Measurements from ENCODE around the gene SEC22C. TPM values are rescaled to one million over a fixed set of nuclear protein-coding genes. Genes with fewer than 3 reads are reported as not detected.
"Not testable (repeated sequence)": the region's sequence is repeated elsewhere in the genome, so short reads cannot be mapped to it uniquely, and the experiment has no call there.

The SEC22C gene
- total RNA-seq, 1 donor = 32.6 TPM

DNA sequence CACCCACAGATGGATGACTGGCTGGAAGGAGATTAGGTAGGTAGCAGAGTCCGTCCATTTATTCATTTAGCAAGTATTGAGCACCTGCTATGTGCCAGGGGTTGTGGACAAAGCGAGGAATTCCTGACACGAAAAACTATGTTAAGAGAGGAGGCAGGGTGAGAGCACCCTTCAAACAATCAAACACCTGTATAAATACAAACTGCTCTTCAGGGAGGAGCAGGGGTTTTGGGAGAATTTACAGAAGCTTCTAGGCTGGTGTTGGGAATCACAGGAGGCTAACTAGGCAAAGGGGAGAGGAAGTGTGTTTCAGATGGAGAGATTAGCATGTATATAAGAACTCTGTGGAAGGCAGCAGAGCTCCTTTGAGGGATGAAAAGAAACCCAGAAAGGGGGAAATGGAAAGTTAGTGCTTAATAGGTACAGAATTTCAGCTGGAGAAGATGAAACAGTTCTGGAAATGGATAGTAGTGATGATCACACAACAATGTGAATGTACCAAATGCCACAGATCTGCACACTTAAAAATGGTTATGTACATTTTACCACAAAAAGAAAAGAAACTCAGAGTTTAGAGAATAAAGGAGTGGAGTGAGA lies 805 bp upstream of the SEC22C start:
- DNase-seq (ENCODE audit: low read depth in 2 of 3, low spot score in 2 of 3) = no peak

DNA sequence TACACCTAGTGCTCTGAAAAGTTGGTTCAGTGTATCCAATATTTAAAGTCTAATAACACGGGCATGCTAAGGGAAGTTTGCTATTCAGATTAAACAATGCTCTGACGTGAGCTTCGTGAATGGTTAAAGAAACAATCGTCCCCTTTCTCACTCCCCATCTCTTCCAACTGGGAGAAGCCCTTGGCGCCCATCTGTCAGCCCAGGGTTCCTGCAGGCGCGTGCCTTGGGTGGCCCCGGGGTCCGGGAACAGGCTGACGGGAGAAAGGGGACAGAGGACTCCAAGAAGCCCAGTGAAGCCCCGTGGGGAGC lies 413 bp downstream of the SEC22C start:
- DNase-seq (ENCODE audit: low read depth in 2 of 3, low spot score in 2 of 3) = no peak

DNA sequence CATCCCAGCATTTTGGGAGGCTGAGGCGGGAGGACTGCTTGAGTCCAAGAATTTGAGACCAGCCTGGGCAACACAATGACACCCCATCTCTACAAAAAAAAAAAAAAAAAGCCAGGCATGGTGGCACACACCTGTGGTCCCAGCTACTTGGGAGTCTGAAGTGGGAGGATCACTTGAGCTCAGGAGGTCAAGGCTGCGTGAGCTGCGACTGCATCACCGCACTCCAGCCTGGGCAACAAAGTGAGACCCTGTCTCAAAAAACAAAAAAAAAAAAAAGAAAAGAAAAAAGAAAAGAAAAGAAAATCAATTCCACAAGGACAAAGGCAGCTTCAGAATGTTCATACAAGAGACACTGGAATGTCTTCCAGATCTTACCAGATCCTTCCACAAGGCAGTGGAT lies 2.4 kb downstream of the SEC22C start:
- not testable (repeated sequence) for DNase-seq (ENCODE audit: low read depth in 2 of 3, low spot score in 2 of 3)

DNA sequence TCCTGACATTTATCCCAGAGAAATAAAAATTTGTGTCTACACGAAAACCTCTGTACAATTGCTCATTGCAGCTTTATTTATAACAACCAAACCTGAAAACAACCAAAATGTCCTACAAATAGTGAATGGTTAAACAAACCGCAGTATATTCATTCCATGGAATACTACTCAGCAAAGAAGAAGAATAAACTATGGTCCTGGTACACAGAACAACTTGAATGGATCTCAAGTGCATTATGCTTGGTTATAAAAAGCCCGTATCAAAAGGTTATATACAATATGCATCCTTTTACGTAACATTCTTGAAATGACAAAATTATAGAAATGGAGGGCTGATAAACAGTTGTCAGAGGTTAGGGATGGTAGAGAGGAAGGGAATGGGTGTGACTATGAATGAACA lies 3.7 kb downstream of the SEC22C start:
- DNase-seq (ENCODE audit: low read depth in 2 of 3, low spot score in 2 of 3) = no peak

DNA sequence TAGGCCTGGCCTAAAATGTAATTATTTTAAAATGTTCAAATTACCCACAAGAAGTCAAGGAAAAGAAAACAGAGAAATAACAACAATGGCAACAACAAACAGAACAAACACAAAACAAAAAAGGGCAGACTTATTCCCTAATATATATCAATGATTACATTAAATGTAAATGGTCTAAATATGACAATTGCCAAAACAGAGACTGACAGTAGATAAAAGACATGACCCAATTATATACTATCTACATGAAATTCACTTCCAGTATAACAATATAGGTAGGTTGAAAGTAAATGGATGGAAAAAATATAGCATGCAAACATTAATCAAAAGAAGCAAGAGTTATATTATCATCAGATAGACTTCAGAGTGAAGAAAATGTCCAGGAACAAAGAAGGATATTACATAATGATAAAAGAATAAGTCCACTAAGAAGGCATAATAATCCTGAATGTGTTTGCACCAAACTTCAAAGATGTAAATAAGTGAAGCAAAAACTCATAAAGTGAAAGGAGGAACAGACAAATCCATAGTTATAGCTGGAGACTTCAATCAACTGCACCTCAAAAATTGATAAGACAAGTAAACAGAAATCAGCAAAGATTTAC lies 6.5 kb downstream of the SEC22C start:
- no peak for DNase-seq (ENCODE audit: low read depth in 2 of 3, low spot score in 2 of 3)

DNA sequence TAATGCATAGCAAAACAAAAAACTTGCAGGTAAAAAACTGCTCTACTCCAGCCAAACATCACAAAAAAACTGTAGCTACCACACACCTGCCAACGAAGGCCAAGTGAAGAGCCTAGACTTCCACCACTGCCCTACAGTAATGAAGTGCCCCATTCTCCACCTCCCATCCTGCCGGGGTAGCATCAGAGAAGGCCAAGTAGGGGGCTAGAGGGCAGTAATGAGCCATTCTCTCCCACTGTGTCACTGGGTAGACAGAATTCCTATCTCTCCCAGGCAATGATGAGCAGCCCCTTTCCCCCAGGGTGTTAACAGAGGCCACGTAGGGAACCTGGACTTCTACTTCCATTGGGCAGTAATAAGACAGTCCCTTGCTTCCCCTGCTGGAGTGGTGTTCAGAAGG lies 9.5 kb downstream of the SEC22C start:
- peak in 1 of 3 donors; percentile 26 for DNase-seq (ENCODE audit: low read depth in 2 of 3, low spot score in 2 of 3)

DNA sequence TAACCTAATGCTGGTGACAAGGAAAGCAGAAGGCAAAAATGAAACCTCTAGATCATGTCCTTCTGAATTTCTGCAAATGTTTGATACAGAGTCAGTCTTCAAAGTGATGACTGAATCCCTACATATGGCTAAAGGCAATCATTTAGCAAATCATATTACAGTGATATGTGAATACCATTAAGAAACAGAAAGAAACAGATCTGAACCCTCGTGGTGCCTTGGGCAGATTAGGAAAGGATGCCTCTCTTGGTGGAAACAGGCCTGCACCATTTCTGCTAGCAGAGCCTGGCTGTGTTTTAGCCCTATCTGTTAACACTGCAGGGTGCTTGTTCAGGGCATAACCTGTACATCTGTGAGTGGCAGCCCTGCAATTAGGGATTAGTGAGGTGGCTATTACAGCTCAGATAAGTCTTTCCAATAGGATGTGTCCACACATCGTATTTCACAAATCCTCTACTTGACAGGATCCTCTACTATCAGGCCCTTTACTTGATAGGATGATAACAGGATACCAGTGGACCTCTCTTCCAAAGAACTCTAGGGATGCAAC lies 12.1 kb downstream of the SEC22C start:
- no peak for DNase-seq (ENCODE audit: low read depth in 2 of 3, low spot score in 2 of 3)

DNA sequence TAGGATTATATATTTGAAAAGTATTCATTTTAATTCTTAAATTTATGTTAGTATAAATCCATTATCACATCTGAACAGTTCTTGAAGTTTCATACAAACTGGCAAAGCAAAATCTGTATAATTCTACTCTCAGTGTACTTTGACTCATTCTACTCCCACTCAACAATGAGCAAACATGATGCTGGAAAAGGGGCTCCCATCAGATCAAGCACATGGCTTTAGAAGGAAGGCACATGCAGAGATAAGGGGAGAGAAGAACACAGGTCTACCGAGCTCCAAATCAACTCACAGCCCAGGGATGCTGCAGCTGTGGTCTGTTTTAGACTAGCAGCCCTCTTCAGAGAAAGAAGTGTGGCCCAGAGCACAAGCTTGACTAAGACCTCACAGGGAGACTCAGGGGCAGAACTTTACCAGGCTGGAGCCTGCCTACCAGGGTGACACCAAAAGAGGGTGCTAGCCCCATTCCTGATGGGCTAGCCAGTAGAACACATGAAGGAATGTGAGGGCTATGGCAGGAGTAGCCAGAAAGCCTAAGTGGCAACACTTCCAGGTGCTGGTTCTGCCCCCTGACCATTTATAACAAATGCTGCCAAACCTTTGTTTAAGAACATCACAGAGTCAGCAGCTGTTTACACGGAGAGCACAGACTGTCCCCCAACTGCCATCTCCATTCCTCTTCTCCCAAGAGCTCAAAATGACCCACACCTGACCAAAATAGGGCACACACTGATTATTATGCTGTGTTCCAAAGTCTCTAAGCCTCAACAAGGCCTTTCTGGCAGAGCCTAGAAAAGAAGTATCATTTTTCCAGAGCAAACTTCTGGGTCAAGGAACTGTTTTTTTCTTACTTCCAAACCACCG lies 19.5 kb downstream of the SEC22C start:
- DNase-seq (ENCODE audit: low read depth in 2 of 3, low spot score in 2 of 3) = no peak

DNA sequence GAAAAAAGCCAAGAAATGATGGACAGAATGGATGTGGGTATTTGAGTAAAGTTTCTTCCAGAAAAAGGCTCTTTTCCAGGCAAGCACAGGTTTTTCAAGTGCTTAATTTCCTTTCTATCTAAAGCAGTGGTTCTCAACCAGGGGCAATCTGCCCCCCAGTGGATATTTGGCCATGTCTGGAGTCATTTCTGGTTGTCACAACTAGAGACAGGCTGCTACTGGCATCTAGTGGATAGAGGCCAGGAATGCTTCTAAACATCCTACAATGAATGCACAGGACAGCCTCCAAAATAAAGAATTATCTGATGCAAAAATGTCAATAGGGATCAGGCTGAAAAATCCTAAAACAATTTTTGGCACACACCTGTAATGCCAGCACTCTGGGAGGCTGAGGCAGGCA lies 23.9 kb downstream of the SEC22C start:
- DNase-seq (ENCODE audit: low read depth in 2 of 3, low spot score in 2 of 3) = peak in 1 of 3 donors; percentile 27

DNA sequence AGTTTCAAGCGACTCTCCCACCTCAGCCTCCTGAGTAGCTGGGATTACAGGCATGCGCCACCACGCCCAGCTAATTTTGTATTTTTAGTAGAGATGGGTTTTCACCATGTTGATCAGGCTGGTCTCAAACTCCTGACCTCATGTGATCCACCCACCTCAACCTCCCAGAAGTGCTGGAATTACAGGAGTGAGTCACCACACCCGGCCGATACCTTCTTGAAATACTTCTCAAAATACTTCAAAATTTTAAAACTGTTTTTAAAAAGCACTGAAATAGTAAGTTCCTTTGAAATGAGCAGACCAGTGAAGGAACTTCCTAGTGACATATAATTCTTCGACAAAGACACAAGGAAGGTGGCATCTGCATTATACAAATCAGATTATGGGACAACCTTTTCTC lies 24.9 kb downstream of the SEC22C start:
- DNase-seq (ENCODE audit: low read depth in 2 of 3, low spot score in 2 of 3) = not testable (repeated sequence)

DNA sequence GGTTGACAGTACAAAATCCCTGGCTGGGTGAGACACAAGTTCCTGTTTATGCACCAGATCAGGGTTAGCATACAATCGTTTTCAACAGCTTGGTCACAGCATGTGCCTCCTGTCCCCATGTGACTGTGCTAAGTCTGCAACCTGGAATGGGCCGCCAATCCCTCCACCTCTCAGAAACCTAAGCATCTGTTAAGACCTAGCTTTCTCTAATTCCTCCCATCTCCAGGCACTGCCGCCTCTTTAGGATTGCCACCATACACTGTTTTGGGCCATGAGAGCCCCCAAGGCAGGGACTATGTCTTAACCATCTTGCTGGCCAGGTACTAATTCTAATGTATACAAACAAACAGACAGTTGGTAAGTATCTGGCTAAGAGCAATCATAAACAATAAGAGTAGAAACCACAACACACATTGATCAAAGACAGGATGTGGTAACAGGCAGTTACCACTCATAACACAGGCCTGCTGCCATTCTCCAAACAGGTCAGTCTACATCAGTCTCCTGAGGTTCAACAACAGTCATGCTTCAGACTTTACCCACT lies 25.6 kb downstream of the SEC22C start:
- DNase-seq (ENCODE audit: low read depth in 2 of 3, low spot score in 2 of 3) = peak in 1 of 3 donors; percentile 42

DNA sequence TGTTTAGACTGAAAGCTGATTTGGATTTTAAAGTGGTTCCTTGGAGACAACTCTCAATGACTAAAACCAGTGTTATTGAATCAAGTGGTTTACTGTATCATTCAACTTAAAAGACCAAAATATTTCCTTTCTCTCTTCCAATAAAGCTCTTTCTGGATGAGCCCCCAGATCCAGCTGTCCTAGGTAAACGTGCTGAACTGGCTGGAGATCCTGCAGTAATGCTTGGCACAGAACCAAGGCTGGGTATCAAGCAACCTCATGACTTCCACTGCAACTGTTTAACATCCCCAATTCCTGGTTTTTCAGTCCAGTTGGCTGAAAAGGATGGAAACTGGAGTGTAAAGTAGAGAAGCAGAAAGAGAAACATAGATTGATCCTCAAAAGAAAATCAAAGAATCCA lies 28.9 kb downstream of the SEC22C start:
- DNase-seq (ENCODE audit: low read depth in 2 of 3, low spot score in 2 of 3) = no peak

DNA sequence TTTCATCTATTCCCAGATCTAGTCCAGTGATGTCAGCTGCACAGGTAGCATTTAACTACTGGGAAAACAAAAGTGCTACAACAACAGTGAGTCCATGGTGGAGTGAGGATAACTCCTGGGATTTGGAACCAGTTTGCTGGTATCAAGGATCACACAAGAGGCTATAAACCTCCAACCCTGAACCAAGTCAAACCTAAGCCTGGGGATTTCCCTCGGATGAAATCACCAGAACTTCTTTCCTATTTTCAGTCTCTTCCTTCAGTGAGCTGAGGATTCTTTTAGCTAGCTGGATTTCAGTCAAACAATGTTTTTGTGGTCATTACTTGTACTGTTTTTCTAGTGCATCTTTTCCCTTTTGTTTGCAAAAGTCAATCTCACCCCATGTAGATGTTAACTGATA lies 31.5 kb downstream of the SEC22C start:
- DNase-seq (ENCODE audit: low read depth in 2 of 3, low spot score in 2 of 3) = no peak

DNA sequence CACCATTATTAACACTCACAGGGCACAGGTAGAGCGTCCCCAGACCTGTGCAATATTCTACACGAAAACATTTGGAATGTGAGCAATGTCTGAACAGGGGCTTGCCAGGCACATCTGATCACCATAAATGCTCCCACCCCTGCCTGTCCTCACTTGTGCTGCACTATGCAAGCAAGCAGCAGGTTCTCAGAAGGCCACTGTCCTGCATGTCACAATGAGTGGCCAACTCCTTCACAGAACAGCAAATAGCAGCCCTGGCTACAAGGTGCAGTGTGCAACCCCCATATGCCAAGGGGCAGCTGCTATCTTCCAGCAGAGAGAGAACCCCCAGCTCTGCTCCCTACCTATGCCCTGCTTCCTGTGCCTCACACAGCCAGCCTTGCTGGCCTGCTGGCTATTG lies 32.6 kb downstream of the SEC22C start:
- no peak for DNase-seq (ENCODE audit: low read depth in 2 of 3, low spot score in 2 of 3)

DNA sequence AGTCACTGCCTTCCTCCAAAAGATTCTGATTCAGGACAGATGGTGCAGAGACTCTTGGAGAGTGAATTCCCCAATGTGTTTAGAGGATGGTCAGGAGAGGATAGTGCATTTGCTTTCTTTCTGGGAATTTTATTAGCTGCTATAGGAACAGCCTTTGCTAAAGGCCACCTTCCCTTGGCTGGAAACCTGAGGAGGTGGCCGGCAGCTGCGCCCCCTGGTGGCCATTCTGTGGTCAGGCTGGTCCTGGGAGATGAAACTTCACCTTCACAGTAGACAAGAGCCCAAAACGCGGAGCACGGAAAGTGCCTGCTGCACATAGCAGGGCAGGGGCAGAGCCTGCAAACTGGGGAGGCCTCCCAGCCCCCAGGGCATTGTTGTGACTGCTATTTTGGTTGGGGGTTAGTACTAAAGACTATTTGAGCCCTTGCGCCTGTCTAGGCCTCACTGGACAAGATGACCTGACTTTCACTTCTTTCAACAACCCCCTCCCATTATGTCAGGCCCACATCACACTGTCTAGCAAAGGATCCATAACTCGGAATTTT lies 34.3 kb downstream of the SEC22C start:
- peak; percentile 39 to 57 (median 57) for DNase-seq (ENCODE audit: low read depth in 2 of 3, low spot score in 2 of 3)

DNA sequence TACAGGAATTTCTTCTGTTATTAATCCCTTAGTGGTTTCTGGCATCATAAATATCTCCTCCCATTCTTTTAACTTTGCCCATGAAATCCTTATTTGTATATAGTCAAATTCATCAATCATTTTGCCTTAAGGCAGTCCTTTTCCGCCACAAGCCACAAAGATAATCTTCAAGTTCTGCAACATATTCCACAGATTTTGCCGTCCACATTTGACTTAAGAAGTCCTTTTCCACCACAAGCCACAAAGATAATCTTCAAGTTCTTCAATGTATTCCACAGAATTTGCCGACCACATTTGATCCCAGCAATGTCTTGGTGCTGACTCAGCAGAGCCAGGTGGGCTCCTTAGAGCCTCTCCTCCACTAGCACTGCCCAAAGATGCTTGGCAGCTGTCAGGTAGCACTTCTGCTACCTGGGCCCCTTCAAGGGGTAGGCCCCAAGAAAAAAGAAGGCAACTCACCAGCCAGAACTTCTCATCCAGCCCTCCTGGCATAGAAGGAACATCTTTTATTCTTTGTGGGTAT lies 35.0 kb downstream of the SEC22C start:
- no peak for DNase-seq (ENCODE audit: low read depth in 2 of 3, low spot score in 2 of 3)

DNA sequence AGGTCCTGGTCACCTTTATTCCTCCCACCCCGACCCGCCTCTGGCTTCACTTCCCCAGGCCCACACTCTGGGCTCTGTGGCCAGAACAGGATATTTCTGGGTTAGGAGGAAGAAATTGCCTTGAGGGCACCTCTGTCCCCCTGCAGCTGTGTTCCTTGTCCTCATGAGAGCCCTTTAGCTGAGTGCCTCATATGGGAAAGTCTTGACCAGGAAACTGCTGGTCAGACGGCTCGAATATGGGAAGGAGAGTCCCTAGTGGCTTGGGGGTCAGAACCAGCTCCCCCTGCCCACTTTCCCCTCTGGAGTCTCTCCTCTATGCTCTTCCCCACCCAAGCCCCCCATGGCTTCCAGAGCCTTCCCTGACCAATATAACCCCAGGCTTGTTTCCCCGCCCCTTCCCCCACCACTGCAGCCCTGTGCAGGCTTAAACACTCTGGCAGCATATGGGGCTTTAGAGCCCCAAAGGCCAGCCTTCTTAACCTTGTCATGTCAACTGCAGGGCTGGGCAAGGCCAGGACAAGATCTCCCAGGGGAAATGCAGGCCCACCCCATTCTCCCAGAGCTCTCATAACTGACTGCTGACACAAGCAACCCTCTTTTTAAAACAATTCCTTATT lies 36.4 kb downstream of the SEC22C start:
- DNase-seq (ENCODE audit: low read depth in 2 of 3, low spot score in 2 of 3) = no peak

DNA sequence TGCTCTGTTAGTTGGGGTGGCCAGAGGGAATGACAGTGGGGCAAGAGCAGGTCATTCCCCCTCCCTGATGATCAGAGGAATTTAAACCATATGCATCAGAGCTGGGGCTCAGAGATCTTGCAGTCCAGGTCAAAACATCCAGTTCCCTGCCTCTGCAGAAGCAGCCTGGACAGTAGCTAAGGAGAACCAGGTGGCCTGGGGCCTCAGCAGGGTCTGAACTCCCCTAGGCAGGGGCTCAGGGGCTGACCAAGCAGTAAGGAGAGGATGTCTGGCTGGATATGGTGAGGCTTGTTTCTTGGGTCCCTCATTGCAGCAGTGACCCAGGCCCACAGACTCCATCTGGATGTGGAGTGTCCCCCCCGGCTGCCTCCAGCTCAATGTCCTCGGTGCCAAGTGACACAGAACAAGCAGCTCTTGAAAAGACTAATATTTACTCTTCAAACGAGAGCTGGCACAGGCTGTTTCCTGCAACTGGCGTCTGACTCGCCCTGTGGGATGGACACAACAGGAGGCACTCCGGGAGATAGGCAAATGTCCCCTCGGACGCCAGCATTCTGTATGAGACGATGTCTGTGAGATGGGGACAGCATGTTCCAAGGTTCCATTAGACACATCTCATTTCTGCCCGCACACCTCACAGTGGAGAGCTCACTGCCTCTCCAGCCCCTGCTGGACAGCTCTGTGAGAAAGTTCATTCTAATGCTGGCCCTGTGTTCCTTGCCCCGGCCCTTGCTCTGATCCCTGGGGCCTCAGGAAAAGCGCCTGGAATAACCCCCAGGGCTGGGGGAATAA lies 37.1 kb downstream of the SEC22C start:
- DNase-seq (ENCODE audit: low read depth in 2 of 3, low spot score in 2 of 3) = no peak

DNA sequence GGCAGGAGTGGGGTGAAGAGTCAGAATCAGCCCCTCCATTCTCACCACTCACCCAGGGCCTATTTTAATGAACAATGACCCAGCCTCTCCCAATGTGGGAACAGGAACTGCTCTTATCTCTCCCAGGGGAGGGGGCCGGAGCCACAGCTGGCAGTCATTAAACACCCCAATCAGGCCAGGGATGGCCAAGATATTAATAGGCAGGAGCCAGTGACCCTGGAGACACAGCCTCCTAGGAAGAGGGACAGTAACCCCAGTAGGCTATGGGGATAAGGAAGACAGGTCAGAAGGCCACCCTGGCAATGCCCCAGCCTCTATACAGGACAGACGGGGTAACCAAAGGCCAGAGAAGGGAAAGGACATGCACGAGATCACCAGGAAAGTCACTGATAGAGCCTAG lies 40.7 kb downstream of the SEC22C start:
- DNase-seq (ENCODE audit: low read depth in 2 of 3, low spot score in 2 of 3) = no peak

Data from hematopoietic multipotent progenitor cell (in vitro differentiated cells).